DOHH2 (cell line): ENCODE data around the gene RASGRF1.

ENCODE experiments used
- CTCF ChIP-seq: fragments of 200-600 bp; sonication (generic); IDR thresholded peaks from one replicate; pipeline ENCODE4 v1.5.1; 2014; ENCODE audit warnings: antibody characterized with exemption, mild to moderate bottlenecking, low read depth, low read length; ENCODE audit not compliant: poor library complexity, severe bottlenecking
- EZH2phosphoT487 ChIP-seq: fragments of 200-600 bp; sonication (generic); IDR thresholded peaks from 2 replicates; pipeline ENCODE4 v1.6.1; 2017; ENCODE audit warnings: borderline replicate concordance, mild to moderate bottlenecking, antibody characterized with exemption, low read length, moderate library complexity, mixed read lengths

- no peak for TF ChIP-seq CTCF
- TF ChIP-seq EZH2phosphoT487, result no peak
Measured at GRCh38 chr15:79083154-79083553, 7.4 kb downstream of the RASGRF1 start.
